ENCODE results near the gene LHFPL5.

LHFPL5 gene

GRCh38 chr6:35794536-35795452, 10.4 kb upstream of the LHFPL5 start:
- no peak for DNase-seq (ENCODE audit: low read depth in 2 of 2)

GRCh38 chr6:35795453-35796071, 9.6 kb upstream of the LHFPL5 start:
- DNase-seq (ENCODE audit: low read depth in 2 of 2) = no peak

DNA sequence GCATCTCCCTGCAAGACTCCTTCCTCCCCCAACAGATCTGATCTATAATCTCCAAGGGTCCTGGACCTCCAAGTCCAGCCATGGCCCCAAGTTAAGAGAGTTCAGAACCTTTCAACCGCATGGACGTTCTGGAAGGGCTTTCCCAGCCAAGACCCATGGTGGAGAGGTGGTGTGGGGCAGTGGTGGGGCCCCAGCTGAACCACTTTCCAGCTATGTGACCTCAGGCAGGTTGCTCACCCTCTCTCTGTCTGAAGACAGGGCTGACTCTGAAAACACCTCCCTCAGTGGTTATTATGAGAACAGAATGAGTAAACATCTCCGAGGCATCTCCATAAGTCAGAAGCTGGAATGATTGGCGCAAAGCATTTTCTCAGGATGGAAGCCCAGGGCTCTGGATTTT, 8.9 kb upstream of the LHFPL5 start:
- no peak for DNase-seq (ENCODE audit: low read depth in 2 of 2)

GRCh38 chr6:35797837-35798526, 7.2 kb upstream of the LHFPL5 start:
- DNase-seq (ENCODE audit: low read depth in 2 of 2) = no peak

GRCh38 chr6:35798706-35799105, 6.4 kb upstream of the LHFPL5 start:
- no peak for DNase-seq (ENCODE audit: low read depth in 2 of 2)

- no peak for DNase-seq (ENCODE audit: low read depth in 2 of 2)
Measured at GRCh38 chr6:35801148-35801547, 4.0 kb upstream of the LHFPL5 start.

DNA sequence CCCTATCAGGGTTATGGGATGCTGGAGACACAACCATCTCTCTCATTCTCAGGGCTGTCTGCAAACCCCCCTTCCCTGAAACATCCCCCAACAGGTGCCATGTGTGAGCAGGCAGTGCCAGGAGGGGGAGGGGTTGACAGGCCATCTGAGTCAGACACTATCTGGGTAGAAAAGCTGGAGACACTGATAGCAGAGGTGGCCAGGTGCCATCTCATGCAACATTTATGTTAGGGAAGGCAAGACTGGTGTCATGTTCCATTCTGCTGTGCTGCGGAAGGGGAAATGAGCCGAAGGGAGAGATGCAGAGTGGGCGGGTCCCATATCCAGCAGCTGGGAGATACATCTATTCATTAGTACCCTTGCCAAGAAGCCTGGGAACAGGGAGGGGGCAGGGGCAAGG, 3.5 kb downstream of the LHFPL5 start:
- DNase-seq (ENCODE audit: low read depth in 2 of 2) = no peak

DNA sequence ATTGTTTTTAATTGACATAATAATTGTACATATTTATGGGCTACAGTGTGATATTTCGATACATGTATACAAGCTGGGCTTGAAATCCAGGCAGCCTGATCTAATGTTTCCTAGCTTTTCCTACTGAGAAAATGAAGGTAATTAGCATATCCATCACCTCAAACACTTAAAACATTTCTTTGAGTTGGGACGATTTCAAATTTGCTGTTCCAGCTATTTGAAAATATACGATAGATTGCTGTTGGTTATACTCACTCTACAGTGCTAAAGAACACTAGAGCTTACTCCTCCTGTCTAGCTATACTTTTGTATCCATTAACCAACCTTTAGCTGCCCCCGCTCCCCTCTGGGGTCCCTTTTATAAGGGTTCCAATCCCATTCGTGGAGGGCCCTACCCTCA, 4.7 kb downstream of the LHFPL5 start:
- no peak for DNase-seq (ENCODE audit: low read depth in 2 of 2)

DNA sequence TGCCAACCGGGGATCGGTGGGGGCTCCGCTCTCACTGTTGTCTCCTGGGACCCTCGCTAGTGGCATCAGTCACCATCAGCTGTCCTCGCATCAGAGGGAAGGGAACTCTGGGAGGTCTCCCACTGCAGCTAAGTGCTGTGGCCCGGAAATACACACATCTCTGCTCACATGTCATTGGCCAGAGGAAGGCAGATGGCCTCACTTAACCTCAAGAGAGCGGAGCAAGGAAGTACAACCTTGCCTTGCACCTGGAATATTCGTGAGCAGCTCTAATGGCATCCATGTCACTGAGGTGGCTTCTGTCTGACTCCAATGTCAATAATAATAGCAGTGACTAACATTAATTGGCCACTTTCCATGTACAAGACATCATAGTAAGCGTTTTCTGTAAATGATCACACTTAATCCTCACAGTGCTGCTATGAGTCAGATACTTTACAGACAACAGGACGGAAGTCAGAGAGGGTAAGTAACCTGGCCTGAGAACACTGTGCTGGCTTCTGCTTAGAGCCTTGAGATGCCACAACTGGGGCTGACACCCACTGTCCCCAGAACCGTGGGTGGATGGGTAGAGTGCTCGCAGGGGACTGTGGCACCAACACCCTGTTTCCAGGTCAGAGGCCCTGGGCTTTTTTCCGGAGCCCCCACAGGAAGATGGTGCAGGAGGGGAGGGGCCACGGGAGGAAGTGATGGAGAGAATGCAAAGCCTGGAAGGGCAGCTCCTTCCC, 6.0 kb downstream of the LHFPL5 start:
- DNase-seq (ENCODE audit: low read depth in 2 of 2) = no peak

DNA sequence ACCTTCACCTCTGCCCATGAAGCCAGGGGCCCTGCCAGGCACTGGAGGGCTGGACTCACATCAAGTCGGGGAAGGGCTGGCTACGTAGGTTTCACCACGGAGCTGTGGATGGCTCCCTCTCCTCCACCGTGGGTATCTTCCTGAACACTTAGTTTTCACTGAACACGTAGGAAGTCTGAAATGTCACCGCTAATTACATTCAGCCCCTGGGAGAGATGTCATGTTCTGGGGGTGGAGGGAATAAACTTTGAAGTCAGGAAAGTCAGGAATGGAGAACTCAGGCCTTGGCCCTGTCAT, 6.5 kb downstream of the LHFPL5 start:
- DNase-seq (ENCODE audit: low read depth in 2 of 2) = no peak

DNA sequence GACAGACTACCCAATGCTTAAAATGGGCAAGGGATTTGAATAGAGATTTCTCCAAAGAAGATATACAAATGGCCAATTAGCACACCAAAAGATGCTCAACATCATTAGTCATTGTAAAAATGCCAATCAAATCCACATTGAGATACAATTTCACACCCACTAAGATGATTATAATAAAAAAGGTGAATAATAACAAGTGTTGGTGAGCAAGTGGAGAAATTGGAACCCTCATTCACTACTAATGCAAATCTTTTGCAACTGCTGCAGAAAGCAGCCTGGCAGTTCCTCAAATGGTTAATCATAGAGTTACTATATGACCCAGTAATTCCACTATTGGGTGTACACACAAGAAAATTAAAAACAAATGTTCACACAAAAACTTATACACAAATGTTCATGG, 12.4 kb downstream of the LHFPL5 start:
- no peak for DNase-seq (ENCODE audit: low read depth in 2 of 2)

DNA sequence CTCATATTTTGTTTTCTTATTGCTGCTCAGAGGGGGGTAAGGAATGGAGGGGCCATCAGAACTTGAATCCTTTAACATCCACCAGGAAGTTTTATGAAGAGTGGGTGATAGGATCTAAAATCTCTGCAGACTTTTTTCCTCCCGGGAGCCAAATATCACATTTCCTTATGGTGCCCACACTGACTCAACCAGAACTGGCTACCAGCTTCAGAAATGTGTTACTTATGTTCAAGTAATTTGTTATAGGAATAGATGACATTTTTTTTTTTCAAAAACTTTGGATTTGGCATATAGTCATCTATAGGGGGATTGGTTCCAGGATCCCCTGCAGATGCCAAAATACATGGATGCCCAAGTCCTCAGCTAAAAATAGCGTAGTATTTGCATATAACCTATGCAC, 18.4 kb downstream of the LHFPL5 start:
- DNase-seq (ENCODE audit: low read depth in 2 of 2) = no peak

- DNase-seq (ENCODE audit: low read depth in 2 of 2) = no peak
Measured at GRCh38 chr6:35824552-35825192, 19.5 kb downstream of the LHFPL5 start.

DNA sequence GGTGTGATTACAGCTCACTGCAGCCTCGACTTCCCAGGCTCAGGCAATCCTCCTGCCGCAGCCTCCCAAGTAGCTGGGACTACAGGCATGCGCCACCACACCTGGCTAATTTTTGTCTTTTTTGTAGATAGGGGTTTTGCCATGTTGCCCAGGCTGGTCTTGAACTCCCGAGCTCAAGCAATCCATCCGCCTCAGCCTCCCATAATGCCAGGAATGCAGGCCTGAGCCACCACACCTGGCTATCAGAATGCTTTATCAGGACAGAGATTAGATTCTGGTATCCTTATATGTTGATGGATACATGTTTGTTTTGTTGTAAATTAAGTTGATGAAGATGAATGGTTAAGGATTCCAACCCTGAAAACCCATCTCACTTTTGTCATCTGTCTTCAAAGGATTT, 24.2 kb downstream of the LHFPL5 start:
- DNase-seq (ENCODE audit: low read depth in 2 of 2) = no peak

DNA sequence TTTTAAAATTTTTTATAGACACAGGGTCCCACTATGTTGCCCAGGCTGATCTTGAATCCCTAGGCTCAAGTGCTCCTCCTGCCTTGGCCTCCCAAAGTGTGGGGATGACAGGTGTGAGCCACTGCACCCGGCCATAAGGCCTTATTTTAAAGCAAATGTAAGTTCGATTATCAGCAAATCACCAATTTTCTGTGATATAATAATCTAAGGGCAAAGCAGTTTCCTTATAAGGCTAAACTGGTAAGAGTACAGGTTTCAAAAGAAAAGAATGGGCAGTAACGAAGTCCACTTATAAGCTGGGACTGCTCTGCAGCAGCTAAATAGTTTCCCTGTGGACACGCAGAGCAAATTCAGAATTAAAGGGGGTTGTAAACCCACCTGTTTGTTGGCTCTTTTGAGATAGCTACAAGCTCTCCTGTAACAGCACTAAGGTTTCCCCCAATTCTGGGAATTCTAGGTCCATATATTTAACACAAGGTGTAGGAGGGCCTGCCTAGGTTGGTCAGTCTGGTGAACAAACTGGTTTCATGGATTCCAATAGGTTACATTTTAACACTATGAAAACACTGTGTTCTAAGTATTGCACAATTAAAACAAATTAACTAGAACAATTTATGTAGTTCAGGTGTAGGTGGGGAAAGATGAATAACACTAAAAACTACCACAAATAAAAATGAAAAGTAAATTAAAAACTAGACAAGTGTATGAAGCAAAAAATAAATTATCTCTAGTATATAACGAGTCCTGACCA, 26.3 kb downstream of the LHFPL5 start:
- DNase-seq (ENCODE audit: low read depth in 2 of 2) = no peak

DNA sequence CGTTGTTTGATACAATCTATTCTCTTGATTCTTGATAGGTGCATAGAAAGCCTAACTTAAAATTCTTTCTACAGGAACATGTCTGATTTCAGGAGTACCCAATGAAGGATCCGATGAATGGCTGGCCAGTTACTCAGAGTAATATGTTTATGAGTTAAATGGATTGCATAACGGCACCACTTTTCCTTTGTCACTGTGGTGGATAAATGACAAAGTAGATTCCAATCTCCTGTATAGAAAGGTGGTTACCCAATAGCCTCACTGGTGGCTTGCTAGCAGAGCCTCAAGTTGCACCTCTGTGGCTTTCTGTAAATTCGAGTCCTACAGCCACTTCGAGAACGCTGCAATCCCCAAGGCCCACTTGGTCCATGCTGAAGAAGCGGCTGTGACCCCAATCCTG, 28.4 kb downstream of the LHFPL5 start:
- no peak for DNase-seq (ENCODE audit: low read depth in 2 of 2)

DNA sequence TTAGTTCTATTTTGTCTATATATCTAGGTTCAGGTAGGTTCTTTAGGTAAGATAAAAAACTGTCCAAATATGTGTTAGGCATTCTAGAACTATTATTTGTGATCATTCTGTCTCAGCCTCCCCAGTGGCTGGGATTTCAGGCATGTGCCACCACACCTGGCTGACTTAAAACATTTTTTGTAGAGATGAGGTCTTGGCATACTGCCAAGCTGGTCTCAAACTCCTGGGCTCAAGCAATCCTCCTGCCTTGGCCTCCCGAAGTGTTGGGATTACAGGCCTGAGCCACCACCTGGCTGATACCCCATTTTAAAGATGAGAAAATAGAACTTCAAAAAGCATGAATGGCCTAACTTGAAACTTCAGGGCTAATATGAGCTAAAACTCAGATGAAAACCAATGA, 33.9 kb downstream of the LHFPL5 start:
- no peak for DNase-seq (ENCODE audit: low read depth in 2 of 2)

- DNase-seq (ENCODE audit: low read depth in 2 of 2) = no peak
Measured at GRCh38 chr6:35842381-35842780, 37.2 kb downstream of the LHFPL5 start.

- DNase-seq (ENCODE audit: low read depth in 2 of 2) = no peak
Measured at GRCh38 chr6:35844290-35844689, 39.1 kb downstream of the LHFPL5 start.

GRCh38 chr6:35850208-35850607, 45.1 kb downstream of the LHFPL5 start:
- DNase-seq (ENCODE audit: low read depth in 2 of 2) = no peak

DNA sequence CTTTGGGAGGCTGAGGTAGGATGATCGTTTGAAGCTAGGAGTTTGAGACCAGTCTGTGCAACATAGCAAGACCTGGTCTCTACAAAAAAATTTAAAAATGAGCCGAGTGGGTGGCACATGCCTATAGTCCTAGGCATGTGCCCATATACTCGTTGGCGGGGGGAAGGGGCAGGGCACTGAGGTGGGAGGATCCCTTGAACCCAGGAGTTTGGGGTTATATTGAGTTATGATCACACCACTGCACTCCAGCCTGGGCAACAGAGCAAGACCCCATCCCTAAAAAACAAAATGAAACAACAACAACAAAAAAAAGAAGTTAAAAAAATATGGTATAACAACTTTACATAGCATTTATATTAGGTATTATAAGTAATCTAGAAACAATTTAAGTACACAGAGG, 47.8 kb downstream of the LHFPL5 start:
- DNase-seq (ENCODE audit: low read depth in 2 of 2) = no peak
